Transverse colon (tissue), 4 donors: ENCODE data around the gene YPEL2. TPM values are rescaled to one million over a fixed set of nuclear protein-coding genes. Genes with fewer than 3 reads are reported as not detected.
A peak's percentile ranks its signal among the peaks of the same experiment; 100 is the strongest.

ENCODE experiments used
- DNase-seq: peaks from one replicate; pipeline ENCODE4 v3.0.0-alpha.2; 2019
- H3K27ac ChIP-seq, 4 donors: fragments of 200-600 bp; sonication (generic); 2 replicates each; pipeline ENCODE4 v1.5.1; 2016 to 2018; ENCODE audit warnings: inconsistent platforms in 4 of 4
- H3K27me3 ChIP-seq: fragments of 200-600 bp; sonication (generic); 2 replicates; pipeline ENCODE4 v1.5.1; 2017; ENCODE audit warnings: inconsistent platforms
- H3K36me3 ChIP-seq, 4 donors: fragments of 200-600 bp; sonication (generic); 2 replicates each; pipeline ENCODE4 v1.5.1; 2017 to 2019; ENCODE audit warnings: inconsistent platforms in 4 of 4
- H3K4me1 ChIP-seq, 4 donors: fragments of 200-600 bp; sonication (generic); 2 replicates each; pipeline ENCODE4 v1.5.1; 2017 to 2020; ENCODE audit warnings: inconsistent platforms in 4 of 4
- H3K4me3 ChIP-seq, 4 donors: fragments of 200-600 bp; sonication (generic); 1 replicate in 1 of 4; 2 replicates in 3 of 4; pipeline versions ENCODE4 v1.5.1 to v1.6.1; 2017 to 2019; ENCODE audit warnings: inconsistent platforms in 4 of 4
- H3K9me3 ChIP-seq, 2 donors: fragments of 200-600 bp; sonication (generic); 2 replicates each; pipeline ENCODE4 v1.5.1; 2017 to 2019; ENCODE audit warnings: inconsistent platforms in 2 of 2
- CTCF ChIP-seq, 5 experiments: fragments of 200-600 bp in 3 of 5; fragments of 450-650 bp in 2 of 5; sonication (generic) in 3 of 5; IDR thresholded peaks; 1 replicate in 2 of 5; 2 replicates in 3 of 5; pipeline ENCODE4 v1.5.1; 2016 to 2017; ENCODE audit warnings: antibody characterized with exemption in 5 of 5, inconsistent platforms in 3 of 5, mild to moderate bottlenecking in 2 of 5, moderate library complexity in 1 of 5
- EP300 ChIP-seq: sonication (generic); formaldehyde crosslinking; IDR thresholded peaks from one replicate; pipeline ENCODE4 v1.6.1; 2017; ENCODE audit warnings: antibody characterized with exemption, low read depth
- POLR2A ChIP-seq: fragments of 450-650 bp; IDR thresholded peaks from one replicate; pipeline ENCODE4 v1.6.1; 2016; ENCODE audit warnings: antibody characterized with exemption, mild to moderate bottlenecking, moderate library complexity
- POLR2AphosphoS5 ChIP-seq, 3 donors: sonication (generic); formaldehyde crosslinking; IDR thresholded peaks; one replicate each; pipeline ENCODE4 v1.6.1; 2016; ENCODE audit warnings: antibody characterized with exemption in 3 of 3
- WGBS, 2 donors: methylation state at CpG; one replicate each; pipeline ENCODE4 v1.1.5; 2018; ENCODE audit warnings: low coverage in 1 of 2; 5-methylcytosine and 5-hydroxymethylcytosine counted together
- in situ Hi-C, 4 donors: fragments of 200-750 bp; cut with MboI; loops; one replicate each; pipeline versions ENCODE4 v1.15.0 to v1.15.1; 2017; ENCODE audit warnings: low sequenced_read_pairs in 3 of 4, low pct_ligation_motif_present in 1 of 4, low pct_unique_long_range_greater_than_20kb in 1 of 4
- intact Hi-C: fragments of 100-400 bp; cut with DNase I; formaldehyde crosslinking; loops from one replicate; pipeline ENCODE4 v1.15.1; 2023; ENCODE audit warnings: low total_unique reads
- total RNA-seq, 4 donors: library from RNA; depleted of rRNA; stranded (reverse); fragments of >200 nt; gene quantifications; one replicate each; pipeline ENCODE4 v1.1.0, GENCODE V29; 2016

The YPEL2 gene
- total RNA-seq, 4 donors from 2014 or later, result 24.7 to 45.0 (median 32.8) TPM

GRCh38 chr17:59423137-59423724 lies 91.8 kb downstream of the YPEL2 start:
- H3K4me1 ChIP-seq, result peaks cover 8 to 34% (median 18%) of the 10 kb centered on the region in 4 donors
- H3K27ac ChIP-seq, result peak overlapping the region in 3 of 4 donors; percentile 78 to 88 (median 85)
- TF ChIP-seq CTCF (IDR thresholded peaks at IDR 0.05) (no peak), POLR2A (no peak), EP300 (no peak), POLR2AphosphoS5 (IDR thresholded peaks at IDR 0.05) (no peak)
- intact Hi-C loops, result no loop called here
- no peaks in the 10 kb centered on the region for H3K27me3 ChIP-seq
- 50 to 80% methylated on average over 3 to 9 of the region's 9 CpGs for WGBS, 2 donors
- no peak overlapping the region for H3K4me3 ChIP-seq
- in situ Hi-C loops, result no loop called here
- DNase-seq, result no peak
- H3K9me3 ChIP-seq, result no peaks in the 10 kb centered on the region
- no peaks in the 10 kb centered on the region for H3K36me3 ChIP-seq

GRCh38 chr17:59423903-59424302 lies 92.4 kb downstream of the YPEL2 start:
- no peaks in the 10 kb centered on the region for H3K36me3 ChIP-seq
- no peak overlapping the region for H3K4me3 ChIP-seq
- no peak for DNase-seq
- H3K27me3 ChIP-seq, result no peaks in the 10 kb centered on the region
- WGBS, 2 donors, result 89% methylated on average over 9 of the region's 9 CpGs; no CpG with 5 or more reads in 1 of the 2 donors
- no peaks in the 10 kb centered on the region for H3K9me3 ChIP-seq
- intact Hi-C loops, result no loop called here
- no peak for TF ChIP-seq EP300
- TF ChIP-seq CTCF (IDR thresholded peaks at IDR 0.05), result no peak
- no peak for TF ChIP-seq POLR2AphosphoS5 (IDR thresholded peaks at IDR 0.05)
- no peak for TF ChIP-seq POLR2A
- peak overlapping the region in 3 of 4 donors; percentile 78 to 88 (median 85) for H3K27ac ChIP-seq
- peaks cover 14 to 41% (median 21%) of the 10 kb centered on the region in 4 donors for H3K4me1 ChIP-seq
- in situ Hi-C loops, result no loop called here

GRCh38 chr17:59424331-59424730 lies 92.9 kb downstream of the YPEL2 start:
- Histone ChIP-seq H3K4me1 (peaks cover 16 to 45% (median 23%) of the 10 kb centered on the region in 4 donors), H3K9me3 (no peaks in the 10 kb centered on the region), H3K27me3 (no peaks in the 10 kb centered on the region), H3K36me3 (no peaks in the 10 kb centered on the region), H3K4me3 (no peak overlapping the region), H3K27ac (peak overlapping the region; percentile 69 to 88 (median 82))
- no peak for DNase-seq
- no peak for TF ChIP-seq EP300
- 76 to 96% methylated on average over 4 of the region's 4 CpGs for WGBS, 2 donors
- in situ Hi-C loops, result no loop called here
- intact Hi-C loops, result no loop called here

- Histone ChIP-seq H3K36me3 (no peaks in the 10 kb centered on the region), H3K4me1 (peaks cover 16 to 53% (median 23%) of the 10 kb centered on the region in 4 donors), H3K27me3 (no peaks in the 10 kb centered on the region), H3K27ac (peak overlapping the region; percentile 69 to 88 (median 82)), H3K9me3 (no peaks in the 10 kb centered on the region), H3K4me3 (no peak overlapping the region)
- intact Hi-C loops, result no loop called here
- in situ Hi-C loops, result no loop called here
- TF ChIP-seq CTCF (IDR thresholded peaks at IDR 0.05) (no peak), POLR2AphosphoS5 (IDR thresholded peaks at IDR 0.05) (no peak), EP300 (no peak), POLR2A (no peak)
- DNase-seq, result peak; percentile 28
- WGBS, 2 donors, result 71% methylated on average over 16 of the region's 16 CpGs; no CpG with 5 or more reads in 1 of the 2 donors
These were observed 93.9 kb downstream of the YPEL2 start for GRCh38 chr17:59425085-59425931.
